C1 segment of cervical spinal cord (tissue), 14 donors: ENCODE data around the gene PBX4.

Experiments
- DNase-seq, 14 donors: peaks; one replicate each; lab custom pipeline; 2025; lab: John Stamatoyannopoulos, UW

The PBX4 gene

GRCh38 chr19:19526581-19527370 lies 91.7 kb downstream of the PBX4 start:
- DNase-seq, result peak in 7 of 14 donors; percentile 3 to 54 (median 21)

DNA sequence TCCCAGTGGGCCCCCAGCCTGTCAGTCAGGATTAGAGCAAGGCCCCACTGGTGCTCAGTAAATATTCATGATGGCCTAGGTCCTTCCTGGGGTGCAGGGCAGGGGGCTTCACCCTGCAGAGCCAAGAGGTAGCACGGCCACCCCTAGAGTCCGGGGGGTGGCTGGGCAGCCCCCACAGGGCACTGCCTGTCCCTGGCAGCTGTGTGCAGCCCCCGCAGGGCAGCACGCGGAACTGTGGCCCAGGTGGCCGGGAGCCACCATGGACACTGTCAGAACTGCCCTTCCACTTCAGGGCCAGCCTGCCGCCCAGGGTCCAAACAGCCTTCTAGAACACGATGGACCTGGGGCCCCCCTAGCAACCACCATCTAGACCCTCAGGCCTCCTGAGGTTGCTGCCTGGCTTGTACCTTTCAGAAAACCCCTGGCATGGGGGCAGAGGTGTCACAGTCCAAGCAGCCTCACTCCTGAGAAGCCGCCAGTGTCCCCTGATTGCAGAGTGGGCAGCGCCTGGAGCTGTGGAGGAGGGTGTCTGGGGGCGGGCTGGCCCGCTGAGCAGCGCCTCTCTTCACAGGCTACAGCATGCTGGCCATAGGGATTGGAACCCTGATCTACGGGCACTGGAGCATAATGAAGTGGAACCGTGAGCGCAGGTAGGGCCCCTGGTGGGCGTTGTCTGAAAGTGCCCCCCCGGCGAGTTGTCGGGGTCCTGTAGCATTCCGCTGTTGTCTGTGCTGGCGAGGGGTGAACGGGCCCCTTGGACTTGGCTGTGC lies 92.7 kb downstream of the PBX4 start:
- DNase-seq, result no peak

GRCh38 chr19:19524053-19524452 lies 94.4 kb downstream of the PBX4 start:
- DNase-seq, result no peak

DNA sequence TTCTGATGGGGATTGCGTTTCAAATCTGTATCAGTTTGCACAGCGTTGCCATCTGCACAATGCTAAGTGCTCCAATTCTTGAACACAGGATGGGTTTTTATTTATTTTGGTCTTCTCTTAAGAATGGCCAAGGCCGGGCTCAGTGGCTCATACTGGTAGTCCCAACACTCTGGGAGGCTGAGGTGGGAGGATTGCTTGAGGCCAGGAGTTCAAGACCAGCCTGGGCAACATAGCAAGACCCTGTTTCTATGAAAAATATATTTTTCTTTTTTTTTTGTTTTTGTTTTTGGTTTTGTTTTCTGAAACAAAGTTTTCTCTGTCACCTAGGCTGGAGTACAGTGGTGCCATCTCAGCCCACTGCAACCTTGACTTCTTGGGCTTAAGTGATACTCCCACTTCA lies 95.3 kb downstream of the PBX4 start:
- no peak for DNase-seq

- DNase-seq, result no peak
These were observed 97.5 kb downstream of the PBX4 start for GRCh38 chr19:19520989-19521388.

GRCh38 chr19:19517235-19517619 lies 101.3 kb downstream of the PBX4 start:
- DNase-seq, result no peak

DNA sequence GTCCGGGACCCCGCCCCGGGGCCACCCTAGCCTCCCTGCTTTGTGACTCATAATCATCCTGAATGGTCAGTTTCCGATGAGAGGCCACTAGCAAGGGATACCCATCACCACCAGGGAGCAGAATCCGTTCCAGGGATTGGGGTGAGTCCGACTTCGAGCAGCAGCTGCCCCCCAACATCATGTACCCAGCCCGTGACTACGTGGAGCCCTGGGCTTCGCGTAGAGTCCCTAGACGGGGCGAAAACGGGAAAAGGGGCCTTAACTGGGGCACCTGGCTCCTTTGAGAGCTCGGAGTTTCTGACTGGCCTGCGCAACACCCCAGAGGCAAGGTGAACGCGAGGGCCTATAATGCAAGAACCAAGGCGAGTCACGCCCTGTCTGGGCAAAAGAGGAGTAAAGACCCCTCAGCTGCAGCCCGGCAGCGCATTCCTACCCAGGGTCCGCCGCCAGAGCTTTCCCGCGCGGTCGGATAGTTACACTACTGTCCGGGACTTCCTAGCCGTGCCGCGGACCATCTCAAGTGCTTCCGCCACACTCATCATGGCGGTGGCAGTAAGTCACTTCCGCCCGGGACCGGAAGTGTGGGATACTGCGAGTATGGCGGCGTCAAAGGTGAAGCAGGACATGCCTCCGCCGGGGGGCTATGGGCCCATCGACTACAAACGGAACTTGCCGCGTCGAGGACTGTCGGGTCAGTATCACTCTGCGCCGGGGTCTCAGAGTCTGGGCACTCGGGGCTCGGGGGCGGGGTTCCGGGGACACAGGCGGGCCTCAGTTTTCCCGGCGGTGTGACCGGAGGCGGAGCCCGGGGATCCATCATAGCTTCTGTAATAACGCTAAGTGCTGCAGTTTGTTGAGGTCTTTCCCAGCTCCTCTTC lies 102.6 kb downstream of the PBX4 start, which contains the start of gene NDUFA13:
Gene NDUFA13, plus strand, starts transcription at position 584 of the 878 bp plus-strand sequence. Its CDS starts 14 bp downstream, at position 598.
- DNase-seq, result peak; percentile 19 to 91 (median 83)

DNA sequence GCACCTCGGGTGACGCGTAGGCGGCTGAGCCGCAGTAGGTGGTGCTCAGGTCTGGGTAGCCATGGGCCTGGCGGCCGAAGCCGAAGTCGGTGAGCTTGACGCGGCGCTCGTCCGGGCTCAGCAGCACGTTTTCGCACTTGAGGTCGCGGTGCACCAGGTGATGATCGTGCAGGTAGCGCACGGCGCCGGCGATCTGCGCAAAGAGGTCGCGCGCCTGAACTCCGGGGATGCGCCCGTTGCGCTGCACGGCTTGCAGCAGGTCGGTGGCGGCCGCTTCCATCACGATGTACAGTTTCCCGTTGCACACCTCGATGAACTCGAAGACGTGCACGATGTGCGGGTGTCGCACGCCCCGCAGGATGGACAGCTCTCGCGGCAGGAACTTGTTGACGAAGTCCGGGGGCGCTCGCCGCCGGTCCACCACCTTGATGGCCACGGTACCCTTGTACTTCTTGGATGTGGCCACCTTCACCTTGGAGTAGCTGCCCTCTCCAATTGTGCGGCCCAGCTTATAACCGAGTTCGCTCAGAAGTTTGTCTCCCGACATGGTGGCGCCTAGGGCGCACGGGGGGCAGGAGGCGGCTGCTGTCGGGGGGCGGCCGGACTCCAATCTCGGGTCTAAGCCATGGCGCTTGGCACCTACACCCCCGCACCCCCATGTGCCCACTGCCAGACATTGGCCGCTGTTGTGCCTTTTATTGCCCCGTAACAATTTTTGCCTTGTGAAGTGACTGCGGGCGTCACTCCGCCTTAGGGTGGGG lies 103.4 kb downstream of the PBX4 start, which contains the start of gene TSSK6:
Gene TSSK6, minus strand, starts transcription at position 668 of the 761 bp plus-strand sequence. Its CDS starts 121 bp downstream, at position 547.
- DNase-seq, result no peak

DNA sequence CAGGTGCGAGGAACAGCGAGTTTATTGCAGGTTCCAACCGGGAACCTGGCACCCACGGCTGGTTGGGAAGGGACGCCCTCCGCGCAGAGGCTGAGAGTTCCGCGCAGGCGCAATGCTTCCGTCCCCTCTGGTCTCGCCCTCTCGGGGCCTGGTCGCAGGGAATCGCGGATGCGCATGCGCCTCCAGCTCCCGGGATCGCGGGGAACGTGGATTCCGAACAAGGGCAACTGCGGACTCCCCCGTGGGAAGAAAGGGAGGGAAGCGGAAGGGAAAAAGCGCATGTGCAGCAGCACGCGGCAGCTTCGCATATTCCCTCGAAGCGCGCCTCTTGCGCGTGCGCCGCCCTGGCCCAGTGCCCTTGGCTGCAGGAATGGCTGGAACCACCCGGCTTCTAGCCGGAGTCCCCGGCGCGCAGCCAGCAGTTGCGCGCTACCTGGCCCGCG lies 104.3 kb downstream of the PBX4 start:
- peak in 4 of 14 donors; percentile 4 to 54 (median 32) for DNase-seq

DNA sequence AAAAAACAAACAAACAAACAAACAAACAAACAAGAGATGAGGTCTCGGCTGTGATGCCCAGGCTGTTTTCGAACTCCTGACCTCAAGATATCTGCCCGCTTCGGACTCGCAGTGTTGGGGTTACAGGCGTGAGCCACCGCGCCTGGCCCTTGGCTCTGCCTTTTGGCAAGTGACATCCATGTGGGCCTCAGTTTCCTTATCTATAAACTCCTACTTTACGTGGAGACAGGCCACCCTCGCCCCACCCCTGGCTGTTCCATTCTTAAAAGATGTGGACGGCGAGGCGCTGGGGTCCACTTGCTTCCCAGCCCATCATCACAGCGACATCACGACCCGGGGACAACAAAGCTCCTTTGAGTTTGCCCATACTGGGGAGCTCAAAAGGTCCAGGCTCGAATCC lies 104.8 kb downstream of the PBX4 start:
- no peak for DNase-seq
